GM18505 (cell line): Measurements from ENCODE around the gene SLC22A15.
"Not testable (repeated sequence)": the region's sequence is repeated elsewhere in the genome, so short reads cannot be mapped to it uniquely, and the experiment has no call there.

Experiments
- ATAC-seq: cut with Tn5 transposase; IDR thresholded peaks from one replicate; pipeline ENCODE4 v1.9.1; 2021; ENCODE audit not compliant: unreplicated experiment
- POLR2A ChIP-seq: IDR thresholded peaks from 4 replicates; pipeline ENCODE4 v1.6.1; 2011; ENCODE audit warnings: borderline replicate concordance; ENCODE audit not compliant: insufficient read depth, insufficient read length; ENCODE audit errors: extremely low read depth

The SLC22A15 gene

GRCh38 chr1:115976062-115976920 lies at the start of gene SLC22A15:
Gene SLC22A15, plus strand, starts transcription at chr1:115976513. Its CDS starts 115 bp downstream, at chr1:115976628.
- no peak for TF ChIP-seq POLR2A
- peak; percentile 87 for ATAC-seq

- no peak for TF ChIP-seq POLR2A
- no peak for ATAC-seq
Measured at GRCh38 chr1:115927971-115928370, 48.3 kb upstream of the SLC22A15 start.

- TF ChIP-seq POLR2A: no peak
- ATAC-seq: no peak
Measured at GRCh38 chr1:115929881-115930280, 46.4 kb upstream of the SLC22A15 start.

GRCh38 chr1:115933625-115934024 lies 42.7 kb upstream of the SLC22A15 start:
- TF ChIP-seq POLR2A: no peak
- no peak for ATAC-seq

GRCh38 chr1:115939455-115939854 lies 36.9 kb upstream of the SLC22A15 start:
- no peak for TF ChIP-seq POLR2A
- ATAC-seq: no peak

GRCh38 chr1:115946116-115946515 lies 30.2 kb upstream of the SLC22A15 start:
- no peak for TF ChIP-seq POLR2A
- ATAC-seq: no peak

- ATAC-seq: no peak
- no peak for TF ChIP-seq POLR2A
Measured at GRCh38 chr1:115949156-115949555, 27.2 kb upstream of the SLC22A15 start.

- no peak for ATAC-seq
- TF ChIP-seq POLR2A: no peak
Measured at GRCh38 chr1:115951560-115951959, 24.8 kb upstream of the SLC22A15 start.

- ATAC-seq: no peak
- no peak for TF ChIP-seq POLR2A
Measured at GRCh38 chr1:115952547-115952946, 23.8 kb upstream of the SLC22A15 start.

GRCh38 chr1:115953180-115953579 lies 23.1 kb upstream of the SLC22A15 start:
- no peak for ATAC-seq
- TF ChIP-seq POLR2A: no peak

GRCh38 chr1:115954684-115955083 lies 21.6 kb upstream of the SLC22A15 start:
- TF ChIP-seq POLR2A: no peak
- no peak for ATAC-seq

- ATAC-seq: no peak
- no peak for TF ChIP-seq POLR2A
Measured at GRCh38 chr1:115955228-115955627, 21.1 kb upstream of the SLC22A15 start.

GRCh38 chr1:115958866-115959265 lies 17.4 kb upstream of the SLC22A15 start:
- TF ChIP-seq POLR2A: no peak
- no peak for ATAC-seq

- TF ChIP-seq POLR2A: no peak
- no peak for ATAC-seq
Measured at GRCh38 chr1:115969509-115969908, 6.8 kb upstream of the SLC22A15 start.

GRCh38 chr1:115971778-115972177 lies 4.5 kb upstream of the SLC22A15 start:
- ATAC-seq: not testable (repeated sequence)
